BE2C (cell line): ENCODE results near the gene SMIM24. TPM values are rescaled to one million over a fixed set of nuclear protein-coding genes. Genes with fewer than 3 reads are reported as not detected.
"Not testable (repeated sequence)": the region's sequence is repeated elsewhere in the genome, so short reads cannot be mapped to it uniquely, and the experiment has no call there.

ENCODE experiments used
- DNase-seq: peaks from one replicate; pipeline ENCODE4 v3.0.0-alpha.2; 2020
- H3K27me3 ChIP-seq: fragments of 250-450 bp; sonication (Bioruptor Pico); 2 replicates; pipeline ENCODE4 v1.5.1; 2020; ENCODE audit warnings: mild to moderate bottlenecking
- H3K36me3 ChIP-seq: fragments of 250-450 bp; sonication (Bioruptor Pico); 2 replicates; pipeline ENCODE4 v1.5.1; 2020; ENCODE audit warnings: mild to moderate bottlenecking
- H3K4me1 ChIP-seq: fragments of 250-450 bp; sonication (Bioruptor Pico); 2 replicates; pipeline ENCODE4 v1.5.1; 2020
- H3K4me3 ChIP-seq: 2 replicates; pipeline ENCODE4 v1.5.1; 2011; ENCODE audit warnings: low read depth, low read length
- H3K9me3 ChIP-seq: fragments of 250-450 bp; sonication (Bioruptor Pico); 2 replicates; pipeline ENCODE4 v1.5.1; 2020
- polyA plus RNA-seq: library from polyadenylated mRNA; unstranded; fragments of >200 nt; gene quantifications from one replicate; pipeline ENCODE4 v1.2.1, GENCODE V29; 2012; ENCODE audit warnings: low read depth, missing spikeins; ENCODE audit not compliant: insufficient read length, insufficient read depth
- TF ChIP-seq, protein P1 (sequence below): IDR thresholded peaks from 2 replicates; pipeline ENCODE4 v1.5.1; 2012; ENCODE audit warnings: mild to moderate bottlenecking, low read depth, low read length

Gene SMIM24
- polyA plus RNA-seq, result not detected

DNA sequence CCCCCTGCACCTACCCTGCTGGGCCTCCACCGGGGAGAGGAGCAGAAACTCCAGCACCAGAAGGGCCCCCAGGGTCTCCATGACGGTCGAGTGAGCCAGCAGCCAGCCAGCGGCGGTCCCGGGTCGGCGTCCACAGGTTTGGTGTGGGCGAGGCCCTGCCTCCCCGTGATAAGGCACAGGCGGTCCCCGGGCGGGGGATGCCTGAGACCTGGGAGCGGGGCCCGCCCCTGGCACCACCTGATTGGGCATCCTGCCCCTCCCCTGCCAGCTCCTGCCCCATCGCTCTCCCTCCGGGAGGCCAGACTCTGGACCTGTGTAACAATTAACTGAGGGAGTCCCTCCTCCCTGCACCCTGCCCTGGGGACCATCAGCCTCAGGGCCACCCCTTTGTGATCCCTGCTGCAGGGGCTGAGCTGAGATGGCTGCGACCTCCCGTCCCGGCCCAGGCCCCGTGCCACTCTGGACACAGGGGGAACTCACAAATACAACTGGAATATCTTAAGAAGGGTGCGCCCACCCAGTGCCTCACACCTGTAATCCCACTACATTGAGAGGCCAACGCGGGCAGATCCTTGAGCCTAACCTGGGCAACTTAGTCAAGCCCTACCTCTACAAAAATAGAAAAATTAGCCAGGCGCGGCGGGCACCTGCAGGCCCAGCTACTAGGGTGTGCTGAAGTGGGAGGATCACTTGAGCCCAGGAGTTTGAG, at the start of gene SMIM24:
Gene SMIM24 (minus strand): TSS at position 143 of the 709 bp plus-strand sequence. CDS start 62 bp downstream, at position 81.
- Histone ChIP-seq H3K27me3 (peaks cover 40% of the 10 kb centered on the region), H3K4me3 (no peak within 1 kb of the TSS), H3K9me3 (no peaks in the 10 kb centered on the region), H3K4me1 (no peaks in the 10 kb centered on the region), H3K36me3 (no peaks in the 10 kb centered on the region)
- TF ChIP-seq, protein P1, sequence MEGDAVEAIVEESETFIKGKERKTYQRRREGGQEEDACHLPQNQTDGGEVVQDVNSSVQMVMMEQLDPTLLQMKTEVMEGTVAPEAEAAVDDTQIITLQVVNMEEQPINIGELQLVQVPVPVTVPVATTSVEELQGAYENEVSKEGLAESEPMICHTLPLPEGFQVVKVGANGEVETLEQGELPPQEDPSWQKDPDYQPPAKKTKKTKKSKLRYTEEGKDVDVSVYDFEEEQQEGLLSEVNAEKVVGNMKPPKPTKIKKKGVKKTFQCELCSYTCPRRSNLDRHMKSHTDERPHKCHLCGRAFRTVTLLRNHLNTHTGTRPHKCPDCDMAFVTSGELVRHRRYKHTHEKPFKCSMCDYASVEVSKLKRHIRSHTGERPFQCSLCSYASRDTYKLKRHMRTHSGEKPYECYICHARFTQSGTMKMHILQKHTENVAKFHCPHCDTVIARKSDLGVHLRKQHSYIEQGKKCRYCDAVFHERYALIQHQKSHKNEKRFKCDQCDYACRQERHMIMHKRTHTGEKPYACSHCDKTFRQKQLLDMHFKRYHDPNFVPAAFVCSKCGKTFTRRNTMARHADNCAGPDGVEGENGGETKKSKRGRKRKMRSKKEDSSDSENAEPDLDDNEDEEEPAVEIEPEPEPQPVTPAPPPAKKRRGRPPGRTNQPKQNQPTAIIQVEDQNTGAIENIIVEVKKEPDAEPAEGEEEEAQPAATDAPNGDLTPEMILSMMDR, result no peak
- DNase-seq, result no peak

DNA sequence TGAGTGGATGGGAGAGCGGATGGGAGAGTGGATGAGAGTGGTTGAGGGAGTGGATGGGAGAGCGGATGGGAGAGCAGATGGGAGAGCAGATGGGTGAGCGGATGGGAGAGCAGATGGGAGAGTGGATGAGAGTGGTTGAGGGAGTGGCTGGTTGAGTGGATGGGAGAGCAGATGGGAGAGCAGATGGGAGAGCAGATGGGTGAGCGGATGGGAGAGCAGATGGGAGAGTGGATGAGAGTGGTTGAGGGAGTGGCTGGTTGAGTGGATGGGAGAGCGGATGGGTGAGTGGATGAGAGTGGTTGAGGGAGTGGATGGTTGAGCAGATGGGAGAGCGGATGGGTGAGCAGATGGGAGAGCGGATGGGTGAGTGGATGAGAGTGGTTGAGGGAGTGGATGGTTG, 49.0 kb upstream of the SMIM24 start:
- not testable (repeated sequence) for DNase-seq, H3K4me3 ChIP-seq, H3K9me3 ChIP-seq, H3K4me1 ChIP-seq, H3K27me3 ChIP-seq
- peaks cover 48% of the 10 kb centered on the region for H3K36me3 ChIP-seq

DNA sequence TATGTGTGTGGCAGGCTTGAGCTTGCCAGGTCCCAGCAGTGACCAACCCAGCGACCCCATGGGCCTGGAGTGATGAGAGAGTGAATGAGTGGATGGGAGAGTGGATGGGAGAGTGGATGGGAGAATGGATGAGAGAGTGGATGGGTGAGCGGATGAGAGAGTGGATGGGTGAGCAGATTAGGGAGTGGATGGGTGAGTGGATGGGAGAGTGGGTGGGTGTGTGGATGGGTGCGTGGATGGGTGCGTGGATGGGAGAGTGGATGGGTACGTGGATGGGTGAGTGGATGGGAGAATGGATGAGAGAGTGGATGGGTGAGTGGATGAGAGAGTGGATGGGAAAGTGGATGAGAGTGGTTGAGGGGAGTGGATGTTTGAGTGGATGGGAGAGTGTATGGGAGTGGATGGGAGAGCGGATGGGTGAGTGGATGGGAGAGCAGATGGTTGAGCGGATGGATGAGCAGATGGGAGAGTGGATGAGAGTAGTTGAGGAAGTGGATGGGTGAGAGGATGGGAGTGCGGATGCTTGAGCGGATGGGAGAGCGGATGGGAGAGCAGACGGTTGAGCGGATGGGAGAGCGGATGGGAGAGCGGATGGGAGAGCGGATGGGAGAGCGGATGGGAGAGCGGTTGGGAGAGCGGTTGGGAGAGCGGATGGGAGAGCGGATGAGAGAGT, 48.4 kb upstream of the SMIM24 start:
- H3K4me1 ChIP-seq, result no peaks in the 10 kb centered on the region
- H3K4me3 ChIP-seq, result no peak overlapping the region
- TF ChIP-seq, protein P1, result no peak
- H3K9me3 ChIP-seq, result no peaks in the 10 kb centered on the region
- no peak for DNase-seq
- H3K36me3 ChIP-seq, result peaks cover 46% of the 10 kb centered on the region
- H3K27me3 ChIP-seq, result no peaks in the 10 kb centered on the region

DNA sequence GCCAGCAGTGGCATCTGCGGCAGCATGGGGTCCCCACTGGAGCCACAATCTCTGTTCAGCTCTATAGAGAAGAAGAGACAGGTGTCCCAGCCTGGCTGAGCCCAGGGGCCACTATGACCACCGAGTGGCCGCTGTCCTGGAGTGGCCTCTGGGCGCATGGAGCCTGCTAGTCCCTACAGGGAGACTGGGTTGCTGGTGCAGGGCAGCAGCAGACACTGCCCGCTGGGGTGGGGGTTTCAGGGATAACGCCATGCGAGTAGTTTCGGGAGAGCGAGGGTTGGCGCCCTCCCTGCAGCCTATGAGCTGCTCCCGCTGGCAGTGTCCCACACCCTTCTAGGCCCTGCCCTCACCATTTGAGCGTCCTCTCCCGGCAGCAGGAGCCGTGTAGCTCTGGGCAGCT, 47.8 kb upstream of the SMIM24 start:
- Histone ChIP-seq H3K27me3 (no peaks in the 10 kb centered on the region), H3K36me3 (peaks cover 47% of the 10 kb centered on the region), H3K4me1 (no peaks in the 10 kb centered on the region), H3K9me3 (no peaks in the 10 kb centered on the region), H3K4me3 (no peak overlapping the region)
- DNase-seq, result no peak
- TF ChIP-seq, protein P1, result no peak

DNA sequence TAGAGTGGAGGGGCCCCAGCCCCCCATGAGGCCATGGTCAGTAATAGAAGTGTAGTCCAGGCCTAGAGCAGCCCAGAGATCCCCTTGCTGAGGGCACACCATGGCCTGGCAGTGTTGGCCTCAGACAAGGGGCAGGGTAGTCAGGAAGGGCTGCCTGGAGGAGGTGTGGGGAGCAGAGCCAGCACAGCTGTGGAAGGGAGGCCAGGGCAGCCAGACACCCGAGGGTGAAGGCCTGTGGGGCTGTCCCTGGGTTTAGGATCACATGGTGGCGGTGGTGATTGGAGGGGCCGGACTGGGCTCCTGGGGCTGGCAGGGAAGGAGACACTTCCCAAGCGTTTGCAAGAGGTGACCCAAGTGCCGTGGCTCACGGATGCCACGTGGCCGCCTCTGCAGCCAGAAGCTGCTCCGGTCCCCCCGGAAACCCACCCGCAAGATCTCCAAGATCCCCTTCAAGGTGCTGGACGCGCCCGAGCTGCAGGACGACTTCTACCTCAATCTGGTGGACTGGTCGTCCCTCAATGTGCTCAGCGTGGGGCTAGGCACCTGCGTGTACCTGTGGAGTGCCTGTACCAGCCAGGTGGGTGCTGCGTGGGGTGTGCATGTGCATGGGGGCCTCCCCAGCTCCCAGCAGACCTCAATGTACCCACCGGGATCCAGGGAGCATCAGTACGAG, 47.0 kb upstream of the SMIM24 start:
- no peaks in the 10 kb centered on the region for H3K9me3 ChIP-seq
- no peaks in the 10 kb centered on the region for H3K27me3 ChIP-seq
- no peaks in the 10 kb centered on the region for H3K4me1 ChIP-seq
- TF ChIP-seq, protein P1, result no peak
- H3K36me3 ChIP-seq, result peaks cover 42% of the 10 kb centered on the region
- H3K4me3 ChIP-seq, result no peak overlapping the region
- no peak for DNase-seq

DNA sequence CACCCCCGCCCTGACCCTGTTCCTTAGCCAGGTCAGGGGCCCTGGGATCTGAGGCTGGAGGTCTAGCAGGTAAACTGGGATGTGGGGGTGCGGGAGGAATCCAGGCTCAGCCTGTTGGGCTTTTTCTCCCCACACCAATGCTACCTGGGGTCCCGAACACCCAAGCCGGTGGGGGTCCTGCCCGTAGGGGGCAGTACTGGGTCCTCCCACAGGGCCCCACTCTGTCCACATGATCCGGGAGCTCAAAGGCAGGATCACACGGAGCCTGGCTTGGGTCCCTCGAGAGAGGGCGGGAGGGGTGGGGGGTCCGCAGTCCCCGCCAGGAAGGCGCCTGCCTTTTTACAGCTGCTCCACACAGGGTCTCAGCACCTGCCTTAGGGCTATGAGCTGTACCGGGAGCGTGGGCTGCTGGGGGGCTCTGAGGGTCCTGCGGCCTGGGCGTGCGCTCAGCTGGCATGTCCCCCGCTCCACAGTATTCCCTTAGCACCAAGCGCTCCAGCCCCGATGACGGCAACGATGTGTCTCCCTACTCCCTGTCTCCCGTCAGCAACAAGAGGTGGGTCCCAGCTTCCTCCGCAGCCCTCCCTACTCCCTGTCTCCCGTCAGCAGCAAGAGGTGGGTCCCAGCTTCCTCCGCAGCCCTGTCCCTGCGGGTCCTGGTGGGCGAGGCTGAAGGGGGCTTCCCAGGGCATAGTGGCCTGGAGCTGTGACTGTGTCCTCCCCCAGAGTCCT, 46.3 kb upstream of the SMIM24 start:
- H3K4me3 ChIP-seq, result no peak overlapping the region
- no peaks in the 10 kb centered on the region for H3K4me1 ChIP-seq
- H3K27me3 ChIP-seq, result no peaks in the 10 kb centered on the region
- no peaks in the 10 kb centered on the region for H3K9me3 ChIP-seq
- H3K36me3 ChIP-seq, result peaks cover 39% of the 10 kb centered on the region
- TF ChIP-seq, protein P1, result peak; percentile 30
- DNase-seq, result no peak
